Measurements from ENCODE around the gene SMCO4.

SMCO4 gene

GRCh38 chr11:93504110-93505095 lies 38.8 kb downstream of the SMCO4 start:
- no peak for DNase-seq (ENCODE audit: low read depth in 2 of 2)

- DNase-seq (ENCODE audit: low read depth in 2 of 2) = no peak
Measured at GRCh38 chr11:93501856-93502255, 41.3 kb downstream of the SMCO4 start.

GRCh38 chr11:93500759-93501158 lies 42.4 kb downstream of the SMCO4 start:
- DNase-seq (ENCODE audit: low read depth in 2 of 2) = no peak

- DNase-seq (ENCODE audit: low read depth in 2 of 2) = no peak
Measured at GRCh38 chr11:93498641-93499040, 44.5 kb downstream of the SMCO4 start.

- no peak for DNase-seq (ENCODE audit: low read depth in 2 of 2)
Measured at GRCh38 chr11:93498161-93498560, 45.0 kb downstream of the SMCO4 start.

- DNase-seq (ENCODE audit: low read depth in 2 of 2) = no peak
Measured at GRCh38 chr11:93497596-93497995, 45.6 kb downstream of the SMCO4 start.

- no peak for DNase-seq (ENCODE audit: low read depth in 2 of 2)
Measured at GRCh38 chr11:93494357-93494756, 48.8 kb downstream of the SMCO4 start.

- DNase-seq (ENCODE audit: low read depth in 2 of 2) = no peak
Measured at GRCh38 chr11:93493252-93493897, 49.8 kb downstream of the SMCO4 start.

GRCh38 chr11:93492464-93493251 lies 50.5 kb downstream of the SMCO4 start:
- DNase-seq (ENCODE audit: low read depth in 2 of 2) = no peak

- no peak for DNase-seq (ENCODE audit: low read depth in 2 of 2)
Measured at GRCh38 chr11:93491973-93492372, 51.2 kb downstream of the SMCO4 start.

GRCh38 chr11:93490996-93491618 lies 52.1 kb downstream of the SMCO4 start:
- DNase-seq (ENCODE audit: low read depth in 2 of 2) = no peak

- DNase-seq (ENCODE audit: low read depth in 2 of 2) = no peak
Measured at GRCh38 chr11:93489841-93490240, 53.4 kb downstream of the SMCO4 start.

GRCh38 chr11:93487032-93487483 lies 56.1 kb downstream of the SMCO4 start:
- DNase-seq (ENCODE audit: low read depth in 2 of 2) = no peak

- no peak for DNase-seq (ENCODE audit: low read depth in 2 of 2)
Measured at GRCh38 chr11:93485983-93486382, 57.2 kb downstream of the SMCO4 start.

GRCh38 chr11:93484716-93485115 lies 58.5 kb downstream of the SMCO4 start:
- DNase-seq (ENCODE audit: low read depth in 2 of 2) = no peak

GRCh38 chr11:93482556-93482955 lies 60.6 kb downstream of the SMCO4 start:
- DNase-seq (ENCODE audit: low read depth in 2 of 2) = no peak

GRCh38 chr11:93481696-93482095 lies 61.5 kb downstream of the SMCO4 start:
- DNase-seq (ENCODE audit: low read depth in 2 of 2) = no peak

GRCh38 chr11:93481279-93481678 lies 61.9 kb downstream of the SMCO4 start:
- DNase-seq (ENCODE audit: low read depth in 2 of 2) = no peak

GRCh38 chr11:93480756-93481155 lies 62.4 kb downstream of the SMCO4 start:
- no peak for DNase-seq (ENCODE audit: low read depth in 2 of 2)

- no peak for DNase-seq (ENCODE audit: low read depth in 2 of 2)
Measured at GRCh38 chr11:93480256-93480655, 62.9 kb downstream of the SMCO4 start.

GRCh38 chr11:93478841-93479240 lies 64.3 kb downstream of the SMCO4 start:
- DNase-seq (ENCODE audit: low read depth in 2 of 2) = no peak

All from stimulated activated CD4-positive, alpha-beta T cell treated with anti-CD3 and anti-CD28 coated beads, Interleukin-12 subunit alpha, Interleukin-12 subunit beta, amount 100 ng/mL, for 24 hours (primary cell).